ENCODE data around the gene CLK3.
"Not testable (repeated sequence)": the region's sequence is repeated elsewhere in the genome, so short reads cannot be mapped to it uniquely, and the experiment has no call there.

Gene CLK3

DNA sequence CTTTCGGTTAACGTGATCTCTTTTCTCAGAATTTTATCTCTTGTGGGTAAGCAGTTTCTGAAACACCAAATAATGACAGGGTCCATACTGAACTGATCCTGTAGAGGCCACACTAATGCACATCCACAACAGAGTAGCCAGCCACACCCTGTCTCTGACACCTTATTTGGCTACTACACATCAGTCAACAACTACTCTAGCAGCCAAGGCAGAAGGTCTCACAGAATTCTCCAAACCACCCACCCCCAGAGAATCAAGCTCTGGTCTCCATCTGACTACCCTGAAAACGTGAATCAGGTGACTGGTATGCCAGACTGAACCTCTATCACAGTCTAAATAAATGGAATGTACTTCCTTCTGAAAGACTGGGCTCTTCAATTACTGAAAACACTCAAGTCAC lies 42.2 kb downstream of the CLK3 start:
- Histone ChIP-seq H3K4me1 (ENCODE audit: control insufficient read depth, insufficient read depth, low read length) (peaks cover 14% of the 10 kb centered on the region), H3K4me3 (ENCODE audit: low read length) (no peak overlapping the region), H3K27me3 (ENCODE audit: control insufficient read depth, insufficient read depth, low read length) (no peaks in the 10 kb centered on the region), H3K27ac (ENCODE audit: low read depth, low read length) (no peak overlapping the region), H3K36me3 (ENCODE audit: control insufficient read depth, insufficient read depth, low read length) (no peaks in the 10 kb centered on the region), H3K9ac (ENCODE audit: low read length) (no peak overlapping the region)

DNA sequence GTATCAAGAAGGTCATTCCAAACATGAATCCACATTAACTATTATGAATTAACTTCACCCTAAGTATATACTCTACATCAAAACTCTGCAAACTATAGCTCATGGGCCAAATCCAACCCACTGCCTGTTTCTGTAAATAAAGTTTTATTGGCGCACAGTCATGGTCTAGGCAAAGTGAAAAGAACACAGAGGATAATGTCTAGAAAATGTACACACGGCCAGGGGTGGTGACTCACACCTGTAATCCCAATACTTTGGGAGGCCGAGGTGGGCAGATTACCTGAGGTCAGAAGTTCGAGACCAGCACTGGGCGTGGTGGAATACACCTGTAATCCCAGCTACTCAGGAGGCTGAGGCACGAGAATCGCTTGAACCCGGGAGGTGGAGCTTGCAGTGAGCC lies 45.6 kb downstream of the CLK3 start:
- not testable (repeated sequence) for H3K4me3 ChIP-seq (ENCODE audit: low read length); H3K27ac ChIP-seq (ENCODE audit: low read depth, low read length); H3K9ac ChIP-seq (ENCODE audit: low read length); H3K4me1 ChIP-seq (ENCODE audit: control insufficient read depth, insufficient read depth, low read length); H3K27me3 ChIP-seq (ENCODE audit: control insufficient read depth, insufficient read depth, low read length); H3K36me3 ChIP-seq (ENCODE audit: control insufficient read depth, insufficient read depth, low read length)

DNA sequence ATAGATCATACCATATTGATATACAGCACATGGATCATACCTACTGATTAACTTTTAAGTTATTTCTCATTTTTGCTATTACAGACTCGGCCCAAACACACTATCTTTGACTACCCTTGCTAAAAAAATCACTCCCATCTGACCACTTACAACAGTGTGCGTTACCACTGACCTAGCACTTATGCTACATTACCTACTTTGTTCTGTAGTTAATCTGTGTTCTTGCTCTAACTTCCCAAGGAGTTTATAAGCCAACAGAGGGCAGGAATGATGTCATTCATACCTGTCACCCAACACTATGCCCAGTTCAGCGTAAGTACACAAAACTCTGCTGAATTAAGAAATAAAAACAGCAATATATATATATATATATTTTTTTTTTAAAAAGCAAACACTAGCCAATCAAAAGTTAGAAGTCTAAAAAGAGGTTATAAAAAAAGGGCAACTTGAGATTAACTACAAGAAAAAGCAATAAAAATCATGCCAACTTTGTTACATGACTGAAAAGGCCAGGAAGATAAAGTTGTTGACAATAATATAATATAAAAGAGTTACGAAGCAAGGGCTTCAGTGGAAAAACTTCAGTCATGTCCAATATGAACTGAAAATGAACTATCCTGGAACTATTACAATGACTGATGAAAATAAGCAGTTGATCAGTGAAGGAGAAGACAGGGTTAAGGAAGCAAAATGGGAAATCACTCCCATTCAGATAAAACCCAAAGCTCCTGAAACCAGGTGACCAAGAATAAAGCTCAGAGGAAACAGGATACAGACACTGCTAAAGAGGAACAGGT lies 46.6 kb downstream of the CLK3 start:
- Histone ChIP-seq H3K4me3 (ENCODE audit: low read length) (no peak overlapping the region), H3K27me3 (ENCODE audit: control insufficient read depth, insufficient read depth, low read length) (no peaks in the 10 kb centered on the region), H3K4me1 (ENCODE audit: control insufficient read depth, insufficient read depth, low read length) (peaks cover 5% of the 10 kb centered on the region), H3K9ac (ENCODE audit: low read length) (no peak overlapping the region), H3K27ac (ENCODE audit: low read depth, low read length) (no peak overlapping the region), H3K36me3 (ENCODE audit: control insufficient read depth, insufficient read depth, low read length) (no peaks in the 10 kb centered on the region)

DNA sequence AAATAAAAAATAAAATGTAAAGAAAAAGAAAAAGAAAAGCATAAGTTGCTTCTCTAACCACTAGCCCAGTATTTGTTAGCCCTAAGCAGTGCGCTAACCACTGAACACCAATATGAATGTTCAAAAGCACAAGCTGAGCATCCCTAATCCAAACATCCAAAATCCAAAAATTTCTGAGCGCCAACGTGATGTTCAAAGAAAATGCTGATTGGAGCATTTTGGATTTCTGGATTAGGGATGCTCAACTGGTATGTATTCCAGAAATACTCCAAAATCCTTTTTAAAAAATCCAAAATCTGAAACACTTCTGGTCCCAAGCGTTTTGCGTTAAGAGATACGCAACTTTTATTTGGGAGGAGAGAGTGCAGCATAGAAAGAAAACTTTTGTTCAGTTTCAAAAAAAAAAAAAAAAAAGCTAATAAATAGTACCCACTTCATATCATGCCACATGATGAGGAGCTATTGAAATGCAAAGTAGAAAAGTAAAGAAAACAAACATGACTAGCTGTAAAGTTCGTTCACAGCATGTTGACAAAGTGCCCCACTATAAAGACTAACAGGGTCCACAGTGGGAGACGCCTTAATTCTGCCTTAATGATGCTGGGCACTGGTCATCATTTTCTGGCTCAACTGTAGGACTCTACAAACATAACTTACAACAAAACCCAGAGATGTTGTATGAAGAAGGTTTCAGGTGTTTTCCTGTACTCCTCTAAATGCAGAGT lies 47.8 kb downstream of the CLK3 start:
- no peak overlapping the region for H3K27ac ChIP-seq (ENCODE audit: low read depth, low read length)
- no peak overlapping the region for H3K4me3 ChIP-seq (ENCODE audit: low read length)
- peaks cover 5% of the 10 kb centered on the region for H3K4me1 ChIP-seq (ENCODE audit: control insufficient read depth, insufficient read depth, low read length)
- no peaks in the 10 kb centered on the region for H3K36me3 ChIP-seq (ENCODE audit: control insufficient read depth, insufficient read depth, low read length)
- H3K27me3 ChIP-seq (ENCODE audit: control insufficient read depth, insufficient read depth, low read length) = no peaks in the 10 kb centered on the region
- no peak overlapping the region for H3K9ac ChIP-seq (ENCODE audit: low read length)

DNA sequence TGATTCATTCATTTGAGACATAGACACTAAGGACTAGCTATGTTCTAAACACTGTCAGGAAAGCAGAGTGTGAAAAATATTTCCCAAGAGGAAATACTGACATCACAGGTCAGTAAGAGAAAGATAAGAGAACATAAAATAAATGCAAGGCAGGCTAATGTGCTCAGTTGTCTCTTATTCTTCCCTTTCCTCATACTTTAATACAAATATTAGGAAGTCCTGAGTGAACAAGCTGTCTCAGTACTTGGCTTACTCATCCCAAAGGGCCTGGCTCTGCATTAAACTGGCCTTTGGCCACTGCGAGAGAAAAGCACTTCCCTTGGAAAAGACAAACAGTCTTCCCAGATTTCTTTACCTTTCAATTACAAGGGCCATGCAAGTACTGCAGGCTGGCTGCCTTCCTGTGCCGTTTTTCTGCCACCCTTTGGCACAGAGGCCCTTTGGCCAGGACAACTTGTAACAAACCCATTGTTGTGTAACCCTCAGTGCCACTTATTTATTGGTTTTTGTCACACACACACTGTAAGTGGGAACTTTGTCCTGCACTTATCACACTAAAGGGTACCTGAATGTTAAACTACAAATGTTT lies 48.5 kb downstream of the CLK3 start:
- Histone ChIP-seq H3K27me3 (ENCODE audit: control insufficient read depth, insufficient read depth, low read length) (no peaks in the 10 kb centered on the region), H3K9ac (ENCODE audit: low read length) (no peak overlapping the region), H3K36me3 (ENCODE audit: control insufficient read depth, insufficient read depth, low read length) (no peaks in the 10 kb centered on the region), H3K27ac (ENCODE audit: low read depth, low read length) (no peak overlapping the region), H3K4me1 (ENCODE audit: control insufficient read depth, insufficient read depth, low read length) (peaks cover 5% of the 10 kb centered on the region), H3K4me3 (ENCODE audit: low read length) (no peak overlapping the region)

DNA sequence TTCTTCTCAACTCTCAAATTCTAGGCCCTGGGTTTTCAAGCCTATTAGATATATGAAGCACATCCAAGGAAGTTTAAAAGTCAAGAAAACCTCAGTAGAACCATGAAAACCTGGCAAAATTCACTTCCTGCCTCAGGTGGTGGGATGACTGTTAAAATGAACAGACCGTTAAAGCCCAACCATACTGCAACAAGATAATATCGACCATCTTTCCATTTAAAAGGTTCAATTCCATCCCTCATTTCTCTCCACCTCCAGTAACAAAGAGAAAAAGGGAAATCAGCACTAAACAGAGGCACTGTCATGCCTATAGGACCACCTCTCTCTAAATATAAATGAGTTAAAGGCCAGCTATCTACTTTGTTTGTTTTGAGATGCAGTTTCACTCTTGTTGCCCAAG lies 49.0 kb downstream of the CLK3 start:
- H3K9ac ChIP-seq (ENCODE audit: low read length) = no peak overlapping the region
- H3K27ac ChIP-seq (ENCODE audit: low read depth, low read length) = no peak overlapping the region
- H3K27me3 ChIP-seq (ENCODE audit: control insufficient read depth, insufficient read depth, low read length) = no peaks in the 10 kb centered on the region
- H3K4me3 ChIP-seq (ENCODE audit: low read length) = no peak overlapping the region
- no peaks in the 10 kb centered on the region for H3K36me3 ChIP-seq (ENCODE audit: control insufficient read depth, insufficient read depth, low read length)
- peaks cover 5% of the 10 kb centered on the region for H3K4me1 ChIP-seq (ENCODE audit: control insufficient read depth, insufficient read depth, low read length)

DNA sequence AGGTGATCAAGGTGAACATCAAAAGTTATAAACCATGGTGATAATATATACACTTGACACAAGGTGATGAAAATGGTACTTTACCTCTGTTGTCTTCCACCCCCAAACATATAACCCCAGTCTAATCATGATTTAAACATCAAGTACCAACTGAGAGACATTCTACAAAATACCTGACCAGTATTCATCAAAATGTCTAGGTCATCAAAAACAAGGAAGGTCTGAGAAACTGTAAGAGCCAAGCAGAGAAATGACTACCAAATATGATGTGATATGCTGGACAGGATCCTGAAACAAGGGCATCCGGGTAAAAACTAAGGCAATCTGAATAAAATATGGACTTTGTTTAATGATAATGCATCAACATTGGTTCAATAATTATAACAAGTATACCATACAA lies 52.3 kb downstream of the CLK3 start:
- Histone ChIP-seq H3K4me3 (ENCODE audit: low read length) (no peak overlapping the region), H3K36me3 (ENCODE audit: control insufficient read depth, insufficient read depth, low read length) (peaks cover 5% of the 10 kb centered on the region), H3K4me1 (ENCODE audit: control insufficient read depth, insufficient read depth, low read length) (peaks cover 5% of the 10 kb centered on the region), H3K27ac (ENCODE audit: low read depth, low read length) (no peak overlapping the region), H3K9ac (ENCODE audit: low read length) (no peak overlapping the region), H3K27me3 (ENCODE audit: control insufficient read depth, insufficient read depth, low read length) (no peaks in the 10 kb centered on the region)

DNA sequence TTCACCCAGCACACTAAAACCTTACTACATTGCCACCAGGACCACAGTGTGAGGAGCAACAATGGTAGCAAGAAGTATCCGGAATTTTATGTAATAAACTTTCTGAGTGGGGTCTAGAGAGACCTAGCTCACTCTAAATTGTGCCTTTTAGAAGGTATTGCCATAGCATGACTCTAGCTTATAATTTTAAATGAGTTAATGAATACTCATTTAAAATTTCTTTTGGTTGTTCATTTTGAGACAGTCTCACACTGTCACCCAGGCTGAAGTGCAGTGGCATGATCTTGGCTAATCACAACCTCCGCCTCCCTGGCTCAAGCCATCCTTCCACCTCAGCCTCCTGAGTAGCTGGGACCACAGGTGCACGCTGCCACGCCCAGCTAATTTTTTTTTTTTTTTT lies 54.0 kb downstream of the CLK3 start:
- peaks cover 5% of the 10 kb centered on the region for H3K36me3 ChIP-seq (ENCODE audit: control insufficient read depth, insufficient read depth, low read length)
- no peak overlapping the region for H3K27ac ChIP-seq (ENCODE audit: low read depth, low read length)

DNA sequence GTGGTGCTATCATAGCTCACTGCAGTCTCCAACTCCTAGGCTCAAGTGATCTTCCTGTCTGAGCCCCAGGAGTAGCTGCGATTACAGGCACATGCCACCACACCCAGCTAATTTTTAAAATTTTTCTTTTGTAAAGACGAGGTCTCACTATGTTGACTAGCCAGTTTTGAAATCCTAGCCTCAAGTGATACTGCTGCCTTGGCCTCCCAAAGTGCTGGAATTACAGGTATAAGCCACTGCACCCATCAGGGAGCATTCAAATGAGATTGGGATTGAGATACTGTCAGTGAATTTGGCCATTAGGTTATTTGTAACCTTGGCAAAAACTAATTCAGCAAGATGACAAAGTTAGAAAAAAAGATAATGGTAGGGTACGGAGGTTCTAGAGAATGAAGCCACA lies 58.5 kb downstream of the CLK3 start:
- Histone ChIP-seq H3K27me3 (ENCODE audit: control insufficient read depth, insufficient read depth, low read length) (no peaks in the 10 kb centered on the region), H3K27ac (ENCODE audit: low read depth, low read length) (no peak overlapping the region), H3K4me1 (ENCODE audit: control insufficient read depth, insufficient read depth, low read length) (no peaks in the 10 kb centered on the region), H3K36me3 (ENCODE audit: control insufficient read depth, insufficient read depth, low read length) (peaks cover 8% of the 10 kb centered on the region), H3K9ac (ENCODE audit: low read length) (no peak overlapping the region), H3K4me3 (ENCODE audit: low read length) (no peak overlapping the region)

More for the DNA sequence above, 54.0 kb downstream of the CLK3 start:
- H3K27me3 ChIP-seq (ENCODE audit: control insufficient read depth, insufficient read depth, low read length) = no peaks in the 10 kb centered on the region
- H3K4me3 ChIP-seq (ENCODE audit: low read length) = no peak overlapping the region
- no peaks in the 10 kb centered on the region for H3K4me1 ChIP-seq (ENCODE audit: control insufficient read depth, insufficient read depth, low read length)
- H3K9ac ChIP-seq (ENCODE audit: low read length) = no peak overlapping the region

DNA sequence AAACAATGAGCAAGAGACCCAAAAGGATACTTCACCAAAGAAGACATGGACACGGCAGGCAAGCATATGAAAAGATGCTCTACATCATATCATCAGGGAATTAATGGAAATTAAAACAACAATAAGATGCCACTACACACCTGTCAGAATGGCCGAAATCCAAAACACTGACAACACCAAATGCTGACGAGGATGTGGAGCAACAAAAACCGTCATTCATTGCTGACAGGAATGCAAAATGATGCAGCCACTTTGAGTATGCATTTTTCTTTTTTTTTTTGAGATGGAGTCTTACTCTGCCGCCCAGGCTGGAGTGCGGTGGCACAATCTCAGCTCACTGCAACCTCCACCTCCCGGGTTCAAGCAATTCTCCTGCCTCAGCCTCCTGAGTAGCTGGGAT lies 61.2 kb downstream of the CLK3 start:
- peaks cover 3% of the 10 kb centered on the region for H3K36me3 ChIP-seq (ENCODE audit: control insufficient read depth, insufficient read depth, low read length)
- no peaks in the 10 kb centered on the region for H3K4me1 ChIP-seq (ENCODE audit: control insufficient read depth, insufficient read depth, low read length)
- H3K27ac ChIP-seq (ENCODE audit: low read depth, low read length) = no peak overlapping the region
- no peaks in the 10 kb centered on the region for H3K27me3 ChIP-seq (ENCODE audit: control insufficient read depth, insufficient read depth, low read length)
- H3K9ac ChIP-seq (ENCODE audit: low read length) = no peak overlapping the region
- no peak overlapping the region for H3K4me3 ChIP-seq (ENCODE audit: low read length)
